Psoas muscle (tissue), 8 donors: Measurements from ENCODE around the gene STK25. TPM values are rescaled to one million over a fixed set of nuclear protein-coding genes. Genes with fewer than 3 reads are reported as not detected.

Experiments used
- ATAC-seq, 4 donors: fragments of 200-7000 bp; cut with Tn5 transposase; one replicate each; pipeline ENCODE4 v1.9.1; 2020; ENCODE audit warnings: moderate library complexity in 3 of 4, mild to moderate bottlenecking in 2 of 4
- DNase-seq, 2 donors: peaks; one replicate each; pipeline ENCODE4 v3.0.0-alpha.2; 2020
- H3K27ac ChIP-seq: fragments of 200-600 bp; one replicate; pipeline ENCODE4 v1.8.0; 2022
- H3K27me3 ChIP-seq, 3 donors: fragments of 200-600 bp in 1 of 3; one replicate each; pipeline versions ENCODE4 v1.6.1 to v1.8.0; 2013 to 2022; ENCODE audit warnings: low read length in 2 of 3, mild to moderate bottlenecking in 2 of 3, moderate library complexity in 1 of 3; ENCODE audit not compliant: insufficient read depth in 3 of 3
- H3K36me3 ChIP-seq, 2 donors: fragments of 200-600 bp in 1 of 2; one replicate each; pipeline versions ENCODE4 v1.6.1 to v1.8.0; 2013 to 2022; ENCODE audit warnings: low read depth in 1 of 2, mild to moderate bottlenecking in 1 of 2, moderate library complexity in 1 of 2; ENCODE audit not compliant: insufficient read depth in 1 of 2
- H3K4me1 ChIP-seq: fragments of 200-600 bp; one replicate; pipeline ENCODE4 v1.8.0; 2022
- H3K4me3 ChIP-seq: fragments of 200-600 bp; one replicate; pipeline ENCODE4 v1.8.0; 2022; ENCODE audit warnings: mild to moderate bottlenecking
- H3K9me3 ChIP-seq: fragments of 200-600 bp; one replicate; pipeline ENCODE4 v1.8.0; 2022
- WGBS, 3 donors: extraction: QIAGEN DNeasy Blood & Tissue Kit; methylation state at CpG; one replicate each; pipeline versions ENCODE4 v1.1.6 to v1.1.7; 2013; 5-methylcytosine and 5-hydroxymethylcytosine counted together
- intact Hi-C, 2 donors: fragments of 100-400 bp; cut with DNase I; formaldehyde crosslinking; loops; one replicate each; pipeline versions ENCODE4 v1.11.0 to v1.14.2; 2022
- polyA plus RNA-seq, 3 donors: library from polyadenylated mRNA; stranded (reverse); fragments of 200-250 nt; gene quantifications; one replicate each; pipeline ENCODE4 v1.2.3, GENCODE V29; 2013
- total RNA-seq, 4 donors: library from RNA; stranded (reverse); fragmentation: NEBNext Ultra II Directional in 2 of 4; extraction: Animal tissue kit (Norgen Biotek cat#: 25700) in 2 of 4; gene quantifications; one replicate each; pipeline versions ENCODE4 v1.2.1 to v1.2.4, GENCODE V29; 2021 to 2023
- TF ChIP-seq, protein P1 (sequence below): fragments of 200-600 bp; IDR thresholded peaks from one replicate; pipeline ENCODE4 v1.8.0; 2022; ENCODE audit warnings: antibody characterized with exemption
- donor health status: healthy with polysubstance abuse.
- donor health status: DM: no; HTN: no; CAD: no; lungs with moderate emphysema.
- donor health status: Bipolar disorder and iron deficiency.
- donor health status: healthy.
- donor health status: DM: yes; HTN: yes; CAD: no.
- donor health status: DM: no; HTN: no; CAD: no.
- donor health status: DM: no; HTN: no; CAD: no.
- donor health status: DM: yes; HTN: yes; CAD: no.

STK25 gene
- total and polyA plus RNA-seq, 7 donors: 227 to 489 (median 281) TPM

DNA sequence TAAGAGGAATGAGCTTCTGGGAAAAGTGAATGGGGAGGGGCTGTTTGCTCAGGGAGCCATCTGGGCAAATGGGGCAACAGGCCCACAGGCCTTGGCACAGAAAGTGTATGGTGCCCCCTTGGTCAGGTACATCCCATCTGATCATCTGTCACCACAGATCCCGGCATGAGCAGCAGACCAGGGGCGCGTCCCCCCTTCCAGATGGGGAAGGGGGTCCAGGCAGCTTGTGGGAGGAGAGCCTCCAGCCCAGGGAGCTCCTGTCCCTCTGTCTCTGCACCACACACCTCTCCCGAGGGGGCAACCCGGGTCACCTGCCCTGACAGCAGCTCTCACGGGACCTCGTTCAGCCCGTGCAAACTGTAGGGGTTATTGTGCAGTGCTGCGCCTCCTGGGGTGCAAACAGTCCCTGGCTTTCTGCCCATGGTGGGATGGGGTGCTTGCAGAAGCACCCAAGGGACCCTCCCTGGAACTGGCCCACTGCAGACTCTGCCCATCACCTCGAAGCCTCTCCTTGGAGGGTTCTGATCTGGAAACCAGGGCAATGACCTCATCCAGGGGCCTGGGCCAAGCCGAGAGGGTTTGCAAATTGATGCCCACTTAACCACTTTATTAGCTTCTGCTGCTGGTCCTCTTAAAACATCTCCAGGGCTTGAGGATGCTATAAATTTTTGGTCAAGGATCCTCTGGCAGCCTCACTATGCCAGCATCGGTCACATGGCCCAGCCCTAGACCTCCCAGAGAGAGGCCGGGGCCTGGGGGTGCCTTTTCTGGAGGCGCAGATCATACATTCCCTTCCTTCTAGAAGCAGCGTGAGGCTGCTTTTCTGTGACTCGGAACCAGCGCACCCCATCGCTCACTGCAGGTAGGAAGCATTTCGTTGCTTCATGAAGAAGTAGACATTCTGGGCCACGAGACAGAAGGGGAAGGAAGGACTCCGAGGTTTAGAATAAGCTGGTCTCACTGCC lies 42.5 kb upstream of the STK25 start:
- no peak for ATAC-seq
- WGBS, 3 donors: 75 to 83% (median 77%) methylated on average over 21 of the region's 21 CpGs
- peaks cover 12% of the 10 kb centered on the region for H3K4me1 ChIP-seq
- H3K36me3 ChIP-seq: no peaks in the 10 kb centered on the region
- H3K27ac ChIP-seq: no peak overlapping the region
- intact Hi-C loops: no loop called here
- DNase-seq: no peak
- H3K4me3 ChIP-seq: no peak overlapping the region
- H3K9me3 ChIP-seq: no peaks in the 10 kb centered on the region
- peaks cover 0 to 9% (median 5%) of the 10 kb centered on the region in 3 donors for H3K27me3 ChIP-seq
- TF ChIP-seq, protein P1, sequence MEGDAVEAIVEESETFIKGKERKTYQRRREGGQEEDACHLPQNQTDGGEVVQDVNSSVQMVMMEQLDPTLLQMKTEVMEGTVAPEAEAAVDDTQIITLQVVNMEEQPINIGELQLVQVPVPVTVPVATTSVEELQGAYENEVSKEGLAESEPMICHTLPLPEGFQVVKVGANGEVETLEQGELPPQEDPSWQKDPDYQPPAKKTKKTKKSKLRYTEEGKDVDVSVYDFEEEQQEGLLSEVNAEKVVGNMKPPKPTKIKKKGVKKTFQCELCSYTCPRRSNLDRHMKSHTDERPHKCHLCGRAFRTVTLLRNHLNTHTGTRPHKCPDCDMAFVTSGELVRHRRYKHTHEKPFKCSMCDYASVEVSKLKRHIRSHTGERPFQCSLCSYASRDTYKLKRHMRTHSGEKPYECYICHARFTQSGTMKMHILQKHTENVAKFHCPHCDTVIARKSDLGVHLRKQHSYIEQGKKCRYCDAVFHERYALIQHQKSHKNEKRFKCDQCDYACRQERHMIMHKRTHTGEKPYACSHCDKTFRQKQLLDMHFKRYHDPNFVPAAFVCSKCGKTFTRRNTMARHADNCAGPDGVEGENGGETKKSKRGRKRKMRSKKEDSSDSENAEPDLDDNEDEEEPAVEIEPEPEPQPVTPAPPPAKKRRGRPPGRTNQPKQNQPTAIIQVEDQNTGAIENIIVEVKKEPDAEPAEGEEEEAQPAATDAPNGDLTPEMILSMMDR: no peak

DNA sequence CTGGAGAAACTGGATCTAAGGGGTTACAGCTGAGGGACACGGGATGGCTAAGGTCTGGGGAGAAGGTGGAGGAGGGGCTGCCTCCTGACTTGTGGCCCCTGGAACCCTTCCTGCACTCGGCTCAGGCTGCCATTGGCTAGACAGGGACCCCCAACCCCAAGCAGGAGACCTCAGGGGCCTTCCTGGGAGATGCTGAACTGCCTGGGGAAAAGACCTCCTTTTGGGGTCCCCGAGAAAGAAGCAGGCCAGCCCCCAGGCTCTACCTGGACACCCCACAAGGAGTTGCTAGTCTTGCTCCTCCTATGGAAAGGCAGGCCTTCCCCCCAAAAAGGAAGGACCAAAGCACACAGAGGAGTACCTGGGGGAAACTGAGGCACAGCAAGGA lies 40.1 kb upstream of the STK25 start:
- 83 to 90% (median 89%) methylated on average over 3 of the region's 3 CpGs for WGBS, 3 donors
- intact Hi-C loops: no loop called here
- DNase-seq: peak in 1 of 2 donors; percentile 28
- Histone ChIP-seq H3K4me3 (no peak overlapping the region), H3K36me3 (no peaks in the 10 kb centered on the region), H3K27me3 (peaks cover 0 to 16% (median 6%) of the 10 kb centered on the region in 3 donors), H3K4me1 (peaks cover 10% of the 10 kb centered on the region), H3K27ac (no peak overlapping the region), H3K9me3 (no peaks in the 10 kb centered on the region)
- TF ChIP-seq, protein P1: no peak
- no peak for ATAC-seq

DNA sequence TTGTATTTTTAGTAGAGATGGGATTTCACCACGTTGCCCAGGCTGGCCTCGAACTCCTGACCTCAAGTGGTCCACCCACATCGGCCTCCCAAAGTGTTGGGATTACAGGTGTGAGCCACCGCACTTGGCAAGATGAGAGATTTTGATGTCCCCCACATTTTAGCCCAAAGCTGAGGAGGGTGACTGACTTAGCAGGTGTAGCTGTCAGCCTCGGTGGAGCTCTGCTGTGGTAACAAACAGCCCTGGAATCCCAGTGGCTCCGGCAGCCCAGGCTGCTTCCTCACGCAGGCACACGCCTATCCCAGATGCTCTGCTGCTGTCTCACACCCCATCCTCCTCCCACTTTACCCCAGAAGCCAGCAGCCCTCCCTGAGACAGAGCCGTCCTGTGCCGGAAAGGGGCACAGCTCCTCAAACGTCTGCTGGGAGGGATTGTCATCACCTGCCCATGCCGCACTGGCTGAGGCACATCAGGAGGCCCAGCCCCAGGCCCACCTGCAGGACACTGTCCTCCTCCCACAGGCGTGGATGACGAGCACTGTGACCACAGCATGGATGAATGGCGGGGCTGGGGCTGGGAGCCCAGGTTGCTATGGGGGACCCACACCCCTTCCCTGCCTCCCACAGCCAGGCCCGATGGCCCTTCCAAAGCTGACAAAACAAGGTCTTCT lies 39.5 kb upstream of the STK25 start:
- no peaks in the 10 kb centered on the region for H3K36me3 ChIP-seq
- no peaks in the 10 kb centered on the region for H3K9me3 ChIP-seq
- DNase-seq (peak in 1 of 2 donors; percentile 30), ATAC-seq (no peak)
- intact Hi-C loops: no loop called here
- 77 to 83% (median 78%) methylated on average over 16 of the region's 16 CpGs for WGBS, 3 donors
- no peak overlapping the region for H3K27ac ChIP-seq
- peaks cover 10% of the 10 kb centered on the region for H3K4me1 ChIP-seq
- TF ChIP-seq, protein P1: no peak
- no peak overlapping the region for H3K4me3 ChIP-seq
- peaks cover 0 to 16% (median 6%) of the 10 kb centered on the region in 3 donors for H3K27me3 ChIP-seq

DNA sequence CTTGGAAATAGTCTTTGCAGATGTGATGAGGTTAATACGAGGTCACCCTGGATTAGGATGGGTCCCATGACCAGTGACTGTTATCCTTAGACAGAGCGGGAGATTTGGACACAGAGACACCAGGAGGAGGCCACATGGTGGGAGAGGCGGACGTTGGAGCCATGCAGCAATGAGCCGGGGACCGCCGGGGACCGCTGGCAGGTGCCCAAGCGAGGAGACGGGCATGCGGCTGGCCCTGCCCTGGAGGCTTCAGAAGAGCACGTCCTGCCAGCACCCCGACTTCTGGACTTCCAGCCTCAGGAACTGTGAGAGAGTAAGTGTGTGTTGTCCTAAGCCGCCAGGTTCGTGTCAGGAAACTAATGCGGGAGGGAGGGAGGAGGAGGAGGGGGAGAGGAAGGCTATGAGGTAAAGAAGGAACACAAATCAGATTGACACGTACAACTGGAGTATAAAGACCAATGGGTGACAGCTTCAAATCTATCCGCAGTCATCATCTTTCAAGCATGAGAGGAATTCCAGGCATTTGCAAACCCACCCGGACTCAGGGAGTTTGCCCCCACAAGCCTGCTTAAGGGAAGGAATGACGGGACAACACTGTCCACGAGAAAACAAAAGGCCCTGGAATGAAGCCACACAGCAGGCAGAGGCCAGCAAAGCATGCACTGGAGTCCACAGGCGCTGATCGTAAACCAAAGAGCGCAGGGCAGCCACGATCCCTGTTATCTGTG lies 38.6 kb upstream of the STK25 start:
- DNase-seq (peak in 1 of 2 donors; percentile 23), ATAC-seq (peak; percentile 11 to 41 (median 32))
- Histone ChIP-seq H3K36me3 (no peaks in the 10 kb centered on the region), H3K4me1 (peaks cover 10% of the 10 kb centered on the region), H3K27ac (no peak overlapping the region), H3K27me3 (peaks cover 0 to 22% (median 9%) of the 10 kb centered on the region in 3 donors), H3K4me3 (peak overlapping the region; percentile 28), H3K9me3 (no peaks in the 10 kb centered on the region)
- intact Hi-C loops: no loop called here
- TF ChIP-seq, protein P1: no peak
- 6 to 9% (median 8%) methylated on average over 24 to 25 of the region's 25 CpGs for WGBS, 3 donors
